Measurements from ENCODE around the gene PEBP1. TPM values are rescaled to one million over a fixed set of nuclear protein-coding genes. Genes with fewer than 3 reads are reported as not detected.

The PEBP1 gene
- polyA plus RNA-seq, 1 donor from 2014 or later = 702 TPM

GRCh38 chr12:118098911-118099671 lies 36.8 kb upstream of the PEBP1 start:
- Histone ChIP-seq H3K36me3 (ENCODE audit: insufficient read depth, low read length) (no peaks in the 10 kb centered on the region), H3K27ac (ENCODE audit: low read length) (no peak overlapping the region), H3F3A (ENCODE audit: insufficient read depth, low read length, poor library complexity, severe bottlenecking) (no peaks in the 10 kb centered on the region), H3K9me2 (ENCODE audit: insufficient read depth, low read length) (no peaks in the 10 kb centered on the region), H2AFZ (ENCODE audit: low read depth, low read length) (no peak overlapping the region), H3K4me2 (ENCODE audit: low read length) (no peak overlapping the region), H3K4me3 (ENCODE audit: low read length) (no peak overlapping the region), H3K9me3 (ENCODE audit: low read length) (no peaks in the 10 kb centered on the region), H4K20me1 (ENCODE audit: insufficient read depth) (no peaks in the 10 kb centered on the region), H3K9ac (ENCODE audit: low read length) (no peak overlapping the region), H3K27me3 (ENCODE audit: insufficient read depth, low read depth, low read length) (peaks cover 18% of the 10 kb centered on the region), H3K79me2 (replicated peaks; ENCODE audit: insufficient read depth, low read length) (no peaks in the 10 kb centered on the region)
- TF ChIP-seq EZH2 (IDR thresholded peaks at IDR 0.05; ENCODE audit: borderline replicate concordance, insufficient read depth, low read length, poor library complexity, severe bottlenecking) = no peak
- no peak for TF ChIP-seq EP300 (conservative IDR thresholded peaks at IDR 0.05; ENCODE audit: poor library complexity, severe bottlenecking)
- no peak for TF ChIP-seq REST (IDR thresholded peaks at IDR 0.05; ENCODE audit: borderline replicate concordance)
- no peak for TF ChIP-seq TAF1 (IDR thresholded peaks at IDR 0.05; ENCODE audit: low read depth)
- TF ChIP-seq SMC3 (conservative IDR thresholded peaks at IDR 0.05; ENCODE audit: poor library complexity) = no peak

GRCh38 chr12:118101051-118101450 lies 34.9 kb upstream of the PEBP1 start:
- Histone ChIP-seq H3K9me2 (ENCODE audit: insufficient read depth, low read length) (no peaks in the 10 kb centered on the region), H3K9me3 (ENCODE audit: low read length) (no peaks in the 10 kb centered on the region), H3K9ac (ENCODE audit: low read length) (no peak overlapping the region), H3K36me3 (ENCODE audit: insufficient read depth, low read length) (no peaks in the 10 kb centered on the region), H3K27me3 (ENCODE audit: insufficient read depth, low read depth, low read length) (peaks cover 18% of the 10 kb centered on the region), H2AFZ (ENCODE audit: low read depth, low read length) (no peak overlapping the region), H3K27ac (ENCODE audit: low read length) (no peak overlapping the region), H4K20me1 (ENCODE audit: insufficient read depth) (no peaks in the 10 kb centered on the region), H3K4me3 (ENCODE audit: low read length) (no peak overlapping the region), H3K4me2 (ENCODE audit: low read length) (no peak overlapping the region), H3K79me2 (replicated peaks; ENCODE audit: insufficient read depth, low read length) (no peaks in the 10 kb centered on the region), H3F3A (ENCODE audit: insufficient read depth, low read length, poor library complexity, severe bottlenecking) (no peaks in the 10 kb centered on the region)
- no peak for TF ChIP-seq RAD21 (conservative IDR thresholded peaks at IDR 0.05)
- no peak for TF ChIP-seq EP300 (conservative IDR thresholded peaks at IDR 0.05; ENCODE audit: poor library complexity, severe bottlenecking)
- no peak for TF ChIP-seq TAF1 (IDR thresholded peaks at IDR 0.05; ENCODE audit: low read depth)
- no peak for TF ChIP-seq POLR2AphosphoS5 (IDR thresholded peaks at IDR 0.05)
- no peak for TF ChIP-seq SMC3 (conservative IDR thresholded peaks at IDR 0.05; ENCODE audit: poor library complexity)
- TF ChIP-seq CTCF (IDR thresholded peaks at IDR 0.05; ENCODE audit: poor library complexity, severe bottlenecking) = no peak
- no peak for TF ChIP-seq EZH2 (IDR thresholded peaks at IDR 0.05; ENCODE audit: borderline replicate concordance, insufficient read depth, low read length, poor library complexity, severe bottlenecking)
- no peak for TF ChIP-seq MXI1 (conservative IDR thresholded peaks at IDR 0.05; ENCODE audit: poor library complexity, severe bottlenecking)
- no peak for TF ChIP-seq REST (IDR thresholded peaks at IDR 0.05; ENCODE audit: borderline replicate concordance)
